SK-N-SH (cell line): ENCODE results near the gene ZBTB24. TPM values are rescaled to one million over a fixed set of nuclear protein-coding genes. Genes with fewer than 3 reads are reported as not detected.

Experiments
- CTCF ChIA-PET: fragments of 300-600, 350-600 bp; formaldehyde crosslinking; extraction: SDS; loops from one replicate; lab custom pipeline; 2021; lab: Yijun Ruan, JAX
- POLR2A ChIA-PET: fragments of 350-600 bp; sonication (Branson Sonifier 250); formaldehyde crosslinking; extraction: SDS; loops from one replicate; lab custom pipeline; 2020; ENCODE audit warnings: antibody characterized with exemption, inconsistent platforms; lab: Yijun Ruan, JAX
- DNase-seq: peaks from one replicate; pipeline ENCODE4 v3.0.0; 2012
- H2AFZ ChIP-seq: fragments of 200-600 bp; sonication (generic); 2 replicates; pipeline ENCODE4 v1.8.1; 2016; ENCODE audit warnings: antibody characterized with exemption, mild to moderate bottlenecking, low read depth
- H3F3A ChIP-seq: fragments of 200-600 bp; sonication (generic); replicated peaks from 2 replicates; pipeline ENCODE3; 2016; ENCODE audit warnings: antibody characterized with exemption, mild to moderate bottlenecking; ENCODE audit not compliant: insufficient read depth
- H3K27ac ChIP-seq, 2 experiments: fragments of 200-500 bp in 1 of 2; fragments of 200-600 bp in 1 of 2; sonication (Bioruptor generic) in 1 of 2; sonication (generic), shearing (Covaris generic) in 1 of 2; 2 replicates each; pipeline versions ENCODE4 v1.5.1 to v1.6.1; 2014 to 2016; ENCODE audit warnings: low read depth in 2 of 2, inconsistent platforms in 1 of 2, low read length in 1 of 2, mild to moderate bottlenecking in 1 of 2, mixed read lengths in 1 of 2
- H3K27me3 ChIP-seq: fragments of 200-600 bp; sonication (generic), shearing (Covaris generic); 2 replicates; pipeline ENCODE4 v1.6.1; 2016; ENCODE audit warnings: mixed run types; ENCODE audit not compliant: insufficient read depth
- H3K36me3 ChIP-seq, 2 experiments: fragments of 200-500 bp in 1 of 2; fragments of 200-600 bp in 1 of 2; sonication (Bioruptor generic) in 1 of 2; sonication (generic) in 1 of 2; replicated peaks in 1 of 2; 2 replicates each; pipeline versions ENCODE3 to v1.5.1; 2014 to 2016; ENCODE audit warnings: low read length in 1 of 2, mild to moderate bottlenecking in 1 of 2; ENCODE audit not compliant: insufficient read depth in 2 of 2, control insufficient read depth in 1 of 2
- H3K4me1 ChIP-seq, 2 experiments: fragments of 200-500 bp in 1 of 2; fragments of 200-600 bp in 1 of 2; sonication (Bioruptor generic) in 1 of 2; sonication (generic), shearing (Covaris generic) in 1 of 2; 2 replicates each; pipeline versions ENCODE4 v1.5.1 to v1.6.1; 2014 to 2016; ENCODE audit warnings: low read depth in 1 of 2, low read length in 1 of 2, mixed run types in 1 of 2; ENCODE audit not compliant: insufficient read depth in 2 of 2, control insufficient read depth in 1 of 2
- H3K4me2 ChIP-seq: fragments of 200-600 bp; sonication (generic), shearing (Covaris generic); 2 replicates; pipeline ENCODE4 v1.6.1; 2017; ENCODE audit warnings: mixed run types
- H3K4me3 ChIP-seq, 2 experiments: fragments of 200-500 bp in 1 of 2; fragments of 200-600 bp in 1 of 2; sonication (Bioruptor generic) in 1 of 2; sonication (generic), shearing (Covaris generic) in 1 of 2; 2 replicates each; pipeline versions ENCODE4 v1.5.1 to v1.8.1; 2014 to 2016; ENCODE audit warnings: low read depth in 2 of 2, inconsistent platforms in 1 of 2, low read length in 1 of 2, mild to moderate bottlenecking in 1 of 2, mixed read lengths in 1 of 2, moderate library complexity in 1 of 2
- H3K79me2 ChIP-seq: fragments of 200-600 bp; sonication (generic); 2 replicates; pipeline ENCODE4 v1.8.1; 2017; ENCODE audit warnings: mild to moderate bottlenecking; ENCODE audit not compliant: insufficient read depth
- H3K9ac ChIP-seq: fragments of 200-600 bp; sonication (generic); 2 replicates; pipeline ENCODE4 v1.6.1; 2017; ENCODE audit warnings: mixed run types
- H3K9me2 ChIP-seq: fragments of 200-600 bp; sonication (generic); 2 replicates; pipeline ENCODE4 v1.6.1; 2017; ENCODE audit warnings: mixed run types
- H3K9me3 ChIP-seq: fragments of 200-600 bp; sonication (generic); 2 replicates; pipeline ENCODE4 v1.6.1; 2017; ENCODE audit warnings: mixed run types, mild to moderate bottlenecking, moderate library complexity
- H4K20me1 ChIP-seq: fragments of 200-600 bp; sonication (generic); 2 replicates; pipeline ENCODE4 v1.6.1; 2017; ENCODE audit warnings: mild to moderate bottlenecking, mixed run types; ENCODE audit not compliant: insufficient read depth
- EP300 ChIP-seq, 2 experiments: IDR thresholded peaks; 2 replicates each; pipeline versions ENCODE4 v1.4.0 to v1.6.1; 2012; ENCODE audit warnings: borderline replicate concordance in 1 of 2, low read depth in 1 of 2, low read length in 1 of 2
- EZH2phosphoT487 ChIP-seq: fragments of 200-600 bp; sonication (generic); IDR thresholded peaks from 2 replicates; pipeline ENCODE4 v1.6.1; 2017; ENCODE audit warnings: low read depth, mixed run types, mild to moderate bottlenecking, antibody characterized with exemption, moderate library complexity, borderline replicate concordance
- GABPA ChIP-seq: IDR thresholded peaks from 2 replicates; pipeline ENCODE4 v1.4.0; 2012; ENCODE audit warnings: low read depth, mild to moderate bottlenecking
- JUND ChIP-seq: IDR thresholded peaks from 2 replicates; pipeline ENCODE4 v1.4.0; 2012
- MEF2A ChIP-seq: IDR thresholded peaks from 2 replicates; pipeline ENCODE4 v1.4.0; 2012; ENCODE audit warnings: low read depth, borderline replicate concordance
- NFIC ChIP-seq: IDR thresholded peaks from 2 replicates; pipeline ENCODE4 v1.4.0; 2012; ENCODE audit warnings: borderline replicate concordance
- NRF1 ChIP-seq: IDR thresholded peaks from 2 replicates; pipeline ENCODE4 v1.6.1; 2012; ENCODE audit warnings: low read depth, mild to moderate bottlenecking, low read length
- RCOR1 ChIP-seq: fragments of 150-350 bp; IDR thresholded peaks from 2 replicates; pipeline ENCODE4 v1.6.1; 2017; ENCODE audit warnings: antibody characterized with exemption, low read length
- RFX5 ChIP-seq: IDR thresholded peaks from 2 replicates; pipeline ENCODE4 v1.6.1; 2012; ENCODE audit warnings: mild to moderate bottlenecking, improper control_type of control experiment, low read length
- RXRA ChIP-seq: IDR thresholded peaks from 2 replicates; pipeline ENCODE4 v1.4.0; 2012; ENCODE audit warnings: low read depth, mild to moderate bottlenecking, borderline replicate concordance
- SIN3A ChIP-seq: IDR thresholded peaks from 2 replicates; pipeline ENCODE4 v1.6.1; 2012; ENCODE audit warnings: low read depth, mild to moderate bottlenecking, low read length, moderate library complexity, borderline replicate concordance
- SMC3 ChIP-seq: IDR thresholded peaks from 2 replicates; pipeline ENCODE4 v1.6.1; 2012; ENCODE audit warnings: low read depth, low read length, improper control_type of control experiment
- TCF12 ChIP-seq: IDR thresholded peaks from 2 replicates; pipeline ENCODE4 v1.4.0; 2012
- YY1 ChIP-seq: IDR thresholded peaks from 2 replicates; pipeline ENCODE4 v1.4.0; 2012; ENCODE audit warnings: low read depth, mild to moderate bottlenecking
- WGBS: methylation state at CpG from one replicate; pipeline ENCODE4 v1.1.6; 2017; ENCODE audit warnings: low lambda C conversion rate; 5-methylcytosine and 5-hydroxymethylcytosine counted together
- polyA plus RNA-seq, 3 experiments: library from polyadenylated mRNA; depleted of rRNA; stranded (reverse); fragments of >200 nt; gene quantifications; 2 replicates each; pipeline ENCODE4 v1.2.3, GENCODE V29; 2012
- TF ChIP-seq, protein P1 (sequence below): fragments of 150-350 bp; IDR thresholded peaks from 2 replicates; pipeline ENCODE4 v1.6.1; 2017; ENCODE audit warnings: antibody characterized with exemption, low read length, low read depth, borderline replicate concordance
- TF ChIP-seq, protein P2 (sequence below): IDR thresholded peaks from 2 replicates; pipeline ENCODE4 v1.4.0; 2012; ENCODE audit warnings: low read depth

Gene ZBTB24
- polyA plus RNA-seq, 1 of the 3 experiments (the other 2 are of a cell fraction) = 1.7 TPM

DNA sequence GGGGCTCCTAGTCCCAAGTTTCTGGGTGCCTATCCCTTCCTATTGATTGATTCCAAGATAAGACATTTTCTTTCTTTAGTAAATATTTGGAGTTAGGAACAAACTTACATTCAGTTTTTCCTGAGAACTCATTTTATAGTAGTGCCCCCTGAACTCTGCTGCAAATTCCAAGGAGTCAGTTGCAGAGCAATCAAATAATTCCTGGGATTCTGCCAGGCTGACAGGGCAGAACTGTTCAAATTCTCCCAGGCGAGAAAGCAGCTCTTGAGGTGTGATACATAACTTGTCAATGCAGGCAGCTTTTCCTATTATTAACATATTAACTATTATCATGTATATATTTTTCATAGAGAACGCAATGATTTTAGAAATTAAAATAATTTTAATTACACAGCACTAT, 15.9 kb upstream of the ZBTB24 start:
- 61% methylated on average over 2 of the region's 2 CpGs for WGBS
- ChIA-PET POLR2A (no interaction called here), CTCF (no interaction called here)
- Histone ChIP-seq H4K20me1 (no peaks in the 10 kb centered on the region), H3K9me2 (no peaks in the 10 kb centered on the region), H3K9ac (no peak overlapping the region), H3K27ac (no peak overlapping the region), H2AFZ (no peak overlapping the region), H3K4me3 (no peak overlapping the region), H3K4me2 (no peak overlapping the region), H3K27me3 (no peaks in the 10 kb centered on the region; the same call in 1 of the 2 replicates), H3K79me2 (no peaks in the 10 kb centered on the region), H3K36me3 (no peaks in the 10 kb centered on the region), H3F3A (no peaks in the 10 kb centered on the region), H3K9me3 (no peaks in the 10 kb centered on the region), H3K4me1 (no peaks in the 10 kb centered on the region)
- DNase-seq = no peak
- no peak for TF ChIP-seq EZH2phosphoT487
- no peak for TF ChIP-seq JUND
- TF ChIP-seq RCOR1 = no peak
- TF ChIP-seq NFIC = no peak
- TF ChIP-seq MEF2A = no peak
- TF ChIP-seq NRF1 = no peak
- no peak for TF ChIP-seq RXRA
- no peak for TF ChIP-seq TCF12
- TF ChIP-seq, protein P1, sequence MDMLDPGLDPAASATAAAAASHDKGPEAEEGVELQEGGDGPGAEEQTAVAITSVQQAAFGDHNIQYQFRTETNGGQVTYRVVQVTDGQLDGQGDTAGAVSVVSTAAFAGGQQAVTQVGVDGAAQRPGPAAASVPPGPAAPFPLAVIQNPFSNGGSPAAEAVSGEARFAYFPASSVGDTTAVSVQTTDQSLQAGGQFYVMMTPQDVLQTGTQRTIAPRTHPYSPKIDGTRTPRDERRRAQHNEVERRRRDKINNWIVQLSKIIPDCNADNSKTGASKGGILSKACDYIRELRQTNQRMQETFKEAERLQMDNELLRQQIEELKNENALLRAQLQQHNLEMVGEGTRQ = no peak
- TF ChIP-seq SMC3 = no peak
- no peak for TF ChIP-seq RFX5

DNA sequence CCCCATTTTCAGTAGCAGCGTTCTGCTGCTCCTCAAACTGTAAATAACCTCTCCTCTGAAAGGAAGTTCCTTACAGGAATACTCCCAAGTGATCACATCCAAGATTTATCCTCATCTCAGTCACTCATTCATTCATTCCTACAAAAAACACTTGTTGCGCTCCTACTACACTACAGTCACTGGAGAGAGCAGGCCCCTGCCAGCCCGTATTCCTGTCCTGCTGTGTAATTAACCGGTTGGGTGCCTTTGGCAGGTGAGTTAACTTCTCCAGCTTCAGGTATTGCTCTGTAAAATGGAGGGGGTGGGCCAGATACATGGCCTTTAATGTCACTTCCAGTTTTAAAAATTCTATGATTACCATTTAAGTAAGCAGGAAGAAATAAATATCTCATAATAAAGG, 15.0 kb upstream of the ZBTB24 start:
- H3K4me3 ChIP-seq = no peak overlapping the region
- ChIA-PET POLR2A (no interaction called here), CTCF (no interaction called here)
- no peak overlapping the region for H3K27ac ChIP-seq
- no peak overlapping the region for H2AFZ ChIP-seq
- H3K9me2 ChIP-seq = no peaks in the 10 kb centered on the region
- no peak overlapping the region for H3K4me2 ChIP-seq
- no peaks in the 10 kb centered on the region for H4K20me1 ChIP-seq
- WGBS = 82% methylated on average over 4 of the region's 4 CpGs
- H3K36me3 ChIP-seq = no peaks in the 10 kb centered on the region
- H3K9ac ChIP-seq = no peak overlapping the region
- H3K27me3 ChIP-seq = no peaks in the 10 kb centered on the region; the same call in 1 of the 2 replicates
- no peaks in the 10 kb centered on the region for H3K4me1 ChIP-seq
- DNase-seq = no peak
- no peaks in the 10 kb centered on the region for H3K9me3 ChIP-seq
- TF ChIP-seq NRF1 = no peak
- TF ChIP-seq GABPA = no peak
- TF ChIP-seq SIN3A = no peak
- TF ChIP-seq EZH2phosphoT487 = no peak
- no peak for TF ChIP-seq RXRA
- TF ChIP-seq YY1 = no peak
- TF ChIP-seq, protein P2, sequence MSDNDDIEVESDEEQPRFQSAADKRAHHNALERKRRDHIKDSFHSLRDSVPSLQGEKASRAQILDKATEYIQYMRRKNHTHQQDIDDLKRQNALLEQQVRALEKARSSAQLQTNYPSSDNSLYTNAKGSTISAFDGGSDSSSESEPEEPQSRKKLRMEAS = no peak
- no peak for TF ChIP-seq TCF12
- TF ChIP-seq EP300 (IDR thresholded peaks at IDR 0.05; ENCODE audit: borderline replicate concordance in 1 of 2, low read depth in 1 of 2, low read length in 1 of 2) = no peak
- no peaks in the 10 kb centered on the region for H3K79me2 ChIP-seq
- no peaks in the 10 kb centered on the region for H3F3A ChIP-seq
